Measurements from ENCODE around the gene CYP4A22. TPM values are rescaled to one million over a fixed set of nuclear protein-coding genes. Genes with fewer than 3 reads are reported as not detected.
"Not testable (repeated sequence)": the region's sequence is repeated elsewhere in the genome, so short reads cannot be mapped to it uniquely, and the experiment has no call there.

The CYP4A22 gene
- total RNA-seq, 2 experiments from 2014 or later: not detected

GRCh38 chr1:47156457-47156856 is 19.2 kb downstream of the CYP4A22 start:
- POLR2A ChIA-PET, CTCF ChIA-PET: not testable (repeated sequence)

DNA sequence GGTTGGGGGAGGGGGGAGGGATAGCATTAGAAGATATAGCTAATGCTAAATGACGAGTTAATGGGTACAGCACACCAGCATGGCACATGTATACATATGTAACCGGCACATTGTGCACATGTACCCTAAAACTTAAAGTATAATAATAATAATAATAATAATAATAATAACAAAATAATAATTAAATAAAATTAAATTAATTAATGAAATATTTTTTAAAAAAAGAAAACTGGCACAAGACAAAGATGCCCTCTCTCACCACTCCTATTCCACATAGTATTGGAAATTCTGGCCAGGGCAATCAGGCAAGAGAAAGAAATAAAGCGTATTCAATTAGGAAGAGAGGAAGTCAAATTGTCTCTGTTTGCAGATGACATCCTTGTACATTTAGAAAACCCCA is 20.7 kb downstream of the CYP4A22 start:
- POLR2A ChIA-PET, CTCF ChIA-PET: not testable (repeated sequence)

- POLR2A ChIA-PET: no interaction called here
- CTCF ChIA-PET: no interaction called here
These were observed 23.5 kb downstream of the CYP4A22 start for GRCh38 chr1:47160716-47161115.

- CTCF ChIA-PET: interaction anchor here (1.0 kb wide), 2 partner anchors 13 to 18 kb away, joined by 3 read pairs; no protein-coding TSS in a partner anchor
- POLR2A ChIA-PET: no interaction called here
These were observed 24.2 kb downstream of the CYP4A22 start for GRCh38 chr1:47161298-47162040.

DNA sequence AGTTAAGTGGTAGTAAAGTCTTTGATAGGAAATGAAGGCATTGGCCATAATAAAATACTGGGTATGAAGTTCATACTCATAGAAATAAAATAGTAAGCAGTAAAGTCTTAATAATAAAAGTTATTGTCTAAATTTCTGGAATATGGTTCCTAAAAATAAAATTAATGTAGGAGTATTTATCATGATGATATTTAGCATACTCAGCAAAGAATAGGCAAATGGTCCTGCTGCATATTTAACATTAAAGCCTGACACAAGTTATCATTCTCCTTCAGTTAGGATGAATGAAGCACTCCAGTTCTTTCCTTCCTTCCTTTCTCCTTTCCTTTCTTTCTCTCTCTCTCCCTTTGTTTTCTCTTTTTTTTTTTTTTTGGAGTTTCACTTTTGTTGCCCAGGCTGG is 27.3 kb downstream of the CYP4A22 start:
- CTCF ChIA-PET: no interaction called here
- POLR2A ChIA-PET: no interaction called here

GRCh38 chr1:47172782-47173181 is 35.5 kb downstream of the CYP4A22 start:
- CTCF ChIA-PET: no interaction called here
- POLR2A ChIA-PET: no interaction called here

GRCh38 chr1:47174656-47175020 is 37.4 kb downstream of the CYP4A22 start:
- CTCF ChIA-PET: interaction anchor here (0.8 to 1.7 kb wide), 3 partner anchors 11 to 18 kb away, joined by 3 to 6 read pairs (median 3); no protein-coding TSS in a partner anchor
- POLR2A ChIA-PET: no interaction called here

DNA sequence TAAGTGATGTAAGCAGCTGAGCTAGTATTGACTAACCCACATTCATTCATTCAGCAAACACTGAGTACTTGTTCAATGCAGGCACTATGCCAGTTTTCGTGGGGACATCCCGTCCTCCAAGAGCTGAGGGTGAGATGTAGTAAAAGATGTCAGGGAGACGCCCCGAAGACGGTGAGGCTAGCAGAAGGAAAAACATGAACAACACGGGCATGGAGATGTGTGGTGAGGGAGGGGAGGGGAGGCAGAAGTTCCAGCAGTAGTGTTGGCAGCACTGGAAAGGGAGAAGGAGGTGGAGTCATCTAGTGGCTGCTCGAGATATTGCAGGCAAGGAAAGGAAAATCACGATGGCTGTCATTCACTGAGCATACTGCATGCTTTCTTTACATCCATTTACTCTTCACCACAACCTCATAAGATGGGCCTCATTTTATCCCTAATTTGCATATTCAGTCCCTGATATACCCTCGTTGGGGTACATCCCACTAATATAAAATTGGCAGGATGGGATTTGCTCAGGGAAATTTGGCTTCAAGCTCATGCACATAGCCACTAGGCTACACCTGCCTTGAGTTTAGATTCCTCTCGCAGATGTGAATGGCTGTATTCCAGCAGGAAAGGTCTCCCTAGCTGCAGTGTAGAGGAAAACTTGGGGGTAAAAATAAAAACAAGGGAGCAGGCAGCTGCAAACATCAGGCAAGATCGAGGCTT is 38.1 kb downstream of the CYP4A22 start:
- CTCF ChIA-PET: interaction anchor here (0.8 to 1.7 kb wide), 5 partner anchors 9 to 246 kb away, joined by 3 to 6 read pairs (median 3); no protein-coding TSS in a partner anchor
- POLR2A ChIA-PET: no interaction called here

DNA sequence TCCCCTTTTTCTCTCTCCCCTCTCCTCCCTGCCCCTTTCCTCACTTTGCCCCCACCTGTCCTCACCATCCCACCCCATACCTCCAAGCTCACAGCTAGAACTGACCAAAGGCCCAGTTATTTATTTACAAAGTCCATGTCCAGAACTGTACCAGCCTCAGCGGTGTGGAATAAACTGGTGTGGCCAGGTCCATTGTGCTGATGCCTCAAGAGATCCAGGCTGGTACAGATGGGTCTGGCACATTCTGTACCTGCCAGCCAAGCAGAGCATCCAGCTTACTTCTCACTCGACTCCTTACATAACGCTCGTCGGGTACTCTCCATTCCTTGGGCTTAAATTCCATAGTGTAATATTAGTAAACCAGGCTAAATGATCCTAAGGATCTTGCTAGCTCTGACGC is 40.8 kb downstream of the CYP4A22 start:
- POLR2A ChIA-PET: no interaction called here

DNA sequence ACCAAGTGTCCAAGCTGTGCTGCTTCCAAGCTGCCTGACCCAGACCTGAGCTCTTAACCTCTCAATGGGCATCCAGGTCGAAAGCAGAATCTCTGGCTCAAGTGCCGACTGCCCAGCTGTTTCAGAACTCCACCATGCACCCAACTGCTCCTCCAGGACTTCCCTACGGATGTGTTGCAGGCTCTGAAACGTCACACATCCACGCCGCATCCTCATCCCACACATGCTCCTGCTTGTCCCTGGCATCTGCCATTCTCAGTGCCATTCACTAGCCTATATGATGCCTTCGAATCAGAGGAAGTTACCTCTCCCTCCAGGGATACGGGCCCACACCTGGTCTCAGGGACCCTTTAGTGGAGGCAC is 41.4 kb downstream of the CYP4A22 start:
- POLR2A ChIA-PET: interaction anchor here (0.6 kb wide), 2 partner anchors 72 to 149 kb away, joined by 3 to 7 read pairs; no protein-coding TSS in a partner anchor
- CTCF ChIA-PET: interaction anchor here (0.6 to 2.6 kb wide), 14 partner anchors 9 to 532 kb away, joined by 3 to 19 read pairs (median 4); partner anchors contain the start of genes CMPK1, FOXD2 and PDZK1IP1

More for the DNA sequence above, 40.8 kb downstream of the CYP4A22 start:
- CTCF ChIA-PET: interaction anchor here (1.7 to 2.6 kb wide), 2 partner anchors 10 to 14 kb away, joined by 8 to 19 read pairs; no protein-coding TSS in a partner anchor

GRCh38 chr1:47179017-47179987 is 42.1 kb downstream of the CYP4A22 start:
- CTCF ChIA-PET: interaction anchor here (0.6 to 2.6 kb wide), 17 partner anchors 9 to 680 kb away, joined by 3 to 19 read pairs (median 4); partner anchors contain the start of genes CMPK1, FOXD2 and PDZK1IP1
- POLR2A ChIA-PET: interaction anchor here (0.6 kb wide), 2 partner anchors 71 to 148 kb away, joined by 3 to 7 read pairs; no protein-coding TSS in a partner anchor

DNA sequence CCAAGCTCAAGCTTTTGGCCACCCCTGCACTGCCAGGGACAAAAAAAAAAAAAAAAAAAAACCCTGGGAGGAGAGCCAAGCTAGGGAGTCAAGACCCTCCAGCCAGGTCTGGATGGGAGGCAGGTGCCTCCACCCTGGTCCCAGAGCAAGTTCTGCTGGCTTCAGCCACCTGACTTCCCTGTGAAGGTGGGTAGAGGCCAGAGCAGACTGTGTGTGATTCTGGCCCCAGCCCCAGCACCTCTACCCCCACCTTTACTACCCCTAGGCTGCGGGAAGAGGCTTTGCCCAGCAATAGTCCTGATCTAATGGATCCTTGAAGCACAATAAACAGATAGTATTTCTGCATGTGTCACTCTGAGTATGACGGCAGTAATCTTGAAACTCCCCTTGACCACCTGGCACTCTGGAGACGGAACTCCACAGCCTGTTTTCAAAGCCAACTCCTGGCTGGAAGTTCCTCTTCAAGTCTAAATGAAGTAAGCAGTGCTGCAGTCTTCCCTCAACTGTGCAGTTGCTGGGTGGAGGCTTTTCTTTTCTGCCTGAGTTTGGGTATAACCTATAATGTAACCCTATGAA is 42.8 kb downstream of the CYP4A22 start:
- ChIA-PET CTCF (interaction anchor here (1.0 to 2.6 kb wide), 6 partner anchors 8 to 129 kb away, joined by 3 to 19 read pairs (median 6); partner anchors contain the start of gene PDZK1IP1), POLR2A (no interaction called here)

- ChIA-PET POLR2A (no interaction called here), CTCF (interaction anchor here (1.2 kb wide), 1 partner anchor 243 kb away, joined by 3 read pairs; no protein-coding TSS in a partner anchor)
These were observed 43.4 kb downstream of the CYP4A22 start for GRCh38 chr1:47180603-47181094.

DNA sequence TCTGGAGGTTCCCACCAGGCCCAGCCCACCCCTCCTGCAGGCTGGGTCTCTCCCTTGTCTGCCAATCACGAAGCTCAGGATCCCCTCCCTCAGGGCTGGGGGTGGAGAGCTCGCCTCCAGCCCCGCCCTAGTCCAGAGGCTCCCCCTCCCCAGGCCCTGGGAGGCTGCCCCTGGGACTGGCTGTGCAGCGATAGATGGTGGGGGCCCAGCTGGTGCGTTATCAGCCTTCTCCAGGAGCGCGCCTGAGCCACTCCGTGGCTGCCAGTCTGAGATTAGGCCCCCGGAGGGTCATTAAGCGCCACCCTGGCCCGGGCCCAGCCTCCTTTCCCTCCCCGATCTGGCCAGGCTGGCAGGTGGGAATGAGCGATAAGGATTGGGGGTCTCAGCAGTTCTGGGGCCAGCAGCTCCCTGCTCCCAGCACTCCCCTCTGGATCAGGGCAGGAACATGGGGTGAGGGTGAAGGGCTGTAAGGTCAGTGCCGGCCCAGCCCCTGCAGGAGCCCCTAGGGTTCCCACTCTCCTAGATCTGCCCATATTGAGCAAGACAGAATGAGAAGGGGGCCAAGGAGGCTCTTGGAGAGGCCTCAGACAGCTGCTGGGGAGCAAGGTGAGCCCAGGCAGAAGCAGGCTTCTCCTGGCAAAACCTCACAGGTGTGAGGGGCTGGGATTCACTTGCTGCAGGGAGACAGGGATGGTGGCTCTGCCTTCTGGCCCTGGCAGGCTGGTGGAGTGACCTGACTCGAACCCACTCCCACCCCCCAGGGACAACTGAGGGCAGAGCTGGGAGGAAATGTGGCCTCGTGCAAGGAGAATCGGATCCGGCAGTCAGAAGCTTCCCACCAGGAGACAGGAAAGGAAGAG is 44.1 kb downstream of the CYP4A22 start:
- POLR2A ChIA-PET: no interaction called here
- CTCF ChIA-PET: interaction anchor here (1.2 to 1.3 kb wide), 2 partner anchors 82 to 242 kb away, joined by 3 to 4 read pairs; no protein-coding TSS in a partner anchor

DNA sequence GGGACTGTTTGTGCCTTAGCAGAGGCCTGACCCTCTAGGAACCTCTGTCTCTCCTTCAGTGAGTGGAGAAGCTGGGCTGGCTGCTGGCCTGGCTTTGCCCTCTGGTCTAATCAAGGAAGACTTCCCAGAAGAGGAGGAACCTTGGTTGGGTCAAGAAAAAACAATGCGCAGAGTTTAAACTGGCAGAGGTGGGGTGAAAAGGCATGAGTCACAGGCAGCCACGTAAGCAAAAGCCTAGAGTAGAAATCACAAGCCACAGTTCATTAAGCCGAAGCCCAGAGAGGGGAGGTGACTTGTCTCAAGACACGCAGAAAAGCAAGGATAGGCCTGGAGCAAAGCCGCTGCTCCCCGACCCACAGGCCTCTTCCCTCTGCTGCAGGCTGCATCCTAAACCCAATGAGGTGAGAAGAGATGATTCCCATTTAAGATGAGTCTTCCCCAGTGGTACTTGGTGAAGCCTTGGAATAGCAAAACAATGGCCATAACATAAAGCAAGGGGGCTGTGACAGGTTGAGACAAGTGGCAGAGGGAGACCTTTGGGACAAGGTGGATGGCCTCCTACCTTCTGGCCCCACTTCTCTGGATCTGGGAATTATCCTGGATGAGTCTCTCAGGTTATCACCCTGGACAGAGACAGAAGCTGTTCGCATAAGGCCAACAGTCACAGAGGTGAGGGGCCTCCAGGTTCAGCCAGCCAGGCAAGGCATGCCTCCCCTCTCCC is 44.9 kb downstream of the CYP4A22 start:
- ChIA-PET POLR2A (no interaction called here), CTCF (interaction anchor here (1.2 to 3.0 kb wide), 3 partner anchors 11 to 242 kb away, joined by 3 to 13 read pairs (median 4); no protein-coding TSS in a partner anchor)

GRCh38 chr1:47182676-47183235 is 45.5 kb downstream of the CYP4A22 start:
- POLR2A ChIA-PET: no interaction called here

More at GRCh38 chr1:47182676-47183235, 45.5 kb downstream of the CYP4A22 start:
- CTCF ChIA-PET: interaction anchor here (1.3 to 3.0 kb wide), 2 partner anchors 10 to 81 kb away, joined by 4 to 13 read pairs; no protein-coding TSS in a partner anchor

All from activated CD8-positive, alpha-beta memory T cell treated with anti-CD3 and anti-CD28 coated beads for 36 hours (primary cell).